HG02642 (cell line): Measurements from ENCODE around the gene PRDX6.
A peak's percentile ranks its signal among the peaks of the same experiment; 100 is the strongest.
"Not testable (repeated sequence)": the region's sequence is repeated elsewhere in the genome, so short reads cannot be mapped to it uniquely, and the experiment has no call there.

Experiments
- ATAC-seq: cut with Tn5 transposase; IDR thresholded peaks from one replicate; pipeline ENCODE4 v1.9.1; 2021; ENCODE audit warnings: mild to moderate bottlenecking; ENCODE audit not compliant: unreplicated experiment, poor library complexity

The PRDX6 gene

GRCh38 chr1:173464185-173464584 is 12.9 kb upstream of the PRDX6 start:
- not testable (repeated sequence) for ATAC-seq

DNA sequence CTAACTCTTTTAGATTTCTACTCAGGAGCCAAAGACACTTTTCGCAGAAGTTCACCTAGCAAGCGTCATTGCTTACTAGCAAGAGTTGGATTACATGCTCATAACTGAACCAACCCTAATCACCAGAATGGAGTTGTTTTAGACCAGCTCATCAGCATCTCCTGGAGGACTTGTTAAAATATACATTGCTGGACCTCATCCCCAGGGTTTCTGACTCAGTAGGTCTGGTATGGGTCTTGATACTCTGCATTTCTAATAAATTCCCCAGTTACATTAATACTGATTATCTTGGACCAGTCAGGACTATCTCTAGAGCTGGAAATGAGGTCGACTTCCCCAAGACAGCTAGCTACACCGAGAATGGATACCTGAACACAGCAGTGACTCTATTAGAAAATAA is 9.7 kb upstream of the PRDX6 start:
- no peak for ATAC-seq

DNA sequence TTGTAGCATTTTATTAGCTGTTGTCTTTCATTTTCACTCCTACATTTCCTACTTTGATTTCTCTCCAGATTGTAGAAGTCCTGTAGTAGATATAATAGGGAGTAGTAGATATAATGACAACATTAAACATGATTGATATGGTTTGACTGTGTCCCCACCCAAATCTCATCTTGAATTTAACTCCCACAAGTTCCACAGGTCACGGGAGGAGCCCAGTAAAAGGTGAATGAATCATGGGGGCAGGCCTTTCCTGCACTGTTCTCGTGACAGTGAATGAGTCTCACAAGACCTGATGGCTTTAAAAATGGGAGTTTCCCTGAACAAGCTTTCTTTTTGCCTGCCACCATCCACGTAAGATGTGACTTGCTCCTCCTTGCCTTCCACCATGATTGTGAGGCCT is 7.5 kb upstream of the PRDX6 start:
- no peak for ATAC-seq

DNA sequence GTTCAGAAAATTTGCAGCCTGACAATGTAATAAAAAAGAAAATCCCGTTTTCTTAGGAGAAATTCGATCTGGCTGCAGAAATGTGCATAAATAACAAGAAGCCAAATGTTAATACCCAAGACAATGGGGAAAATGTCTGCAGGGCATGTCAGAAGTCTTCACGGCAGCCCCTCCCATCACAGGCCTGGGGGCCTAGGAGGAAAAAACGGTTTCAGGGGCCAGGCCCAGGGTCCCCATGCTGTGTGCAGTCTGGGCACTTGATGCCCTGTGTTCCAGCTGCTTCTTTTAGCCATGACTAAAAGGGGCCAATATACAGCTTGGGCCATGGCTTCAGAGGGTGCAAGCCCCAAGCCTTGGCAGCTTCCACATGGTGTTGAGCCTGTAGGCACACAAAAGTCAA is 6.5 kb upstream of the PRDX6 start:
- ATAC-seq = no peak

DNA sequence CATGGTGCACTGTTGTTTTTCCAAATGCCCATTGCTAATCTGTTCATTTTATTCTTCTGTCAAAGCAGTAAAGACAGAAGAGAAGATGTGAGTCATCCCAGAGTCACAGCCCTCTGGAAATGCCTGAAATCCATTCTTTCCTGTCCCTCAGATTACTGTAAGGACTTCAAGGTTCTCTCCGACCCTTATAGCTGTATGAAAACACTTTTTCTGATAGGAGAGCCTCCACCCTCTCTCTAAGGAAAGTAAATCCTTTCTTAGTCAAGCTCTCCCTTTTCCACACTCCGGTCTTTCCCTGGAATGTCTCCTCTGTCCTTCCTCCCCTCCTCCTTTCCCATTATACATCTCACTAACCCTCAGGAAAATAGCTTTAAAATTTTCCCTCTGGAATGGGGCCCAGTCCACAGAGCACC is 3.5 kb upstream of the PRDX6 start:
- no peak for ATAC-seq

DNA sequence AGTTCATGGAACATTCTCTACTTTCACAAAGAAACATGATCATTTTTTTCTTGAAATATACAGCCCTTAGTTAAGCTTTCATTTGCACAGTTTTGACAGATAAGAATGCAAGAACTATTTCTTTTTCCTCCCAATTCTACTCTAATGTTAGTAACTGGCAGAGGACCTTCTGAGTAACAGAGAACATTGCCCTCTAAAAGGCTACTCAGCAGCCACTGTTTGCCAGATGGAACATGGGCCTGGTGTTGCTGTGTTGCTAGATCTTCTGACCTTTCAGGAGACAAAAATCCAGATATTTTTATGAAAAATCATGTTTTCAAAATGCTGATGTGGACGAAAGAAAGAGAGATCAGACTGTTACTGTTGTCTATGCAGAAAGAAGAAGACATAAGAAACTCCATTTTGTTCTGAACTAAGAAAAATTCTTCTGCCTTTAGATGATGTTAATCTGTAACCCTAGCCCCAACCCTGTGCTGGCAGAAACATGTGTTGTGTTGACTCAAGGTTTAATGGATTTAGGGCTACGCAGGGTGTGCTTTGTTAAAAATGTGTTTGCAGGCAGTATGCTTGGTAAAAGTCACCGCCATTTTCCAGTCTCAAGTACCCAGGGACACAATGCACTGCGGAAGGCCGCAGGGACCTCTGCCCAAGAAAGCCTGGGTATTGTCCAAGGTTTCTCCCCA is 2.9 kb upstream of the PRDX6 start:
- no peak for ATAC-seq

DNA sequence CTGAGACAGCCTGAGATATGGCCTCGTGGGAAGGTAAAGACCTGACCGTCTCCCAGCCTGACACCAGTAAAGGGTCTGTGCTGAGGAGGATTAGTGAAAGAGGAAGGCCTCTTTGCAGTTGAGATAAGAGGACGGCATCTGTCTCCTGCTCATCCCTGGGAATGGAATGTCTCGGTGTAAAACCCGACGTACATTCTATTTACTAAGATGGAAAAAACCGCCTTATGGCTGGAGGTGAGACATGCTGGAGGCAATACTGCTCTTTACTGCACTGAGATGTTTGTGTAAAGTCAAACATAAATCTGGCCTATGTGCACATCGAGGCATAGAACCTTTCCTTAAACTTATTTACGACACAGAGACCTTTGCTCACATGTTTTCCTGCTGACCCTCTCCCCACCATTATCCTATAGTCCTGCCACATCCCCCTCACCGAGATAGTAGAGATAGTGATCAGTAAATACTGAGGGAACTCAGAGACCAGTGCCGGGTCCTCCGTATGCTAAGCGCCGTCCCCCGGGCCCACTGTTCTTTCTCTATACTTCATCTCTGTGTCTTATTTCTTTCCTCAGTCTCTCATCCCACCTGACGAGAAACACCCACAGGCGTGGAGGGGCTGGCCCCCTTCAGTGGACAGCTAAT is 2.2 kb upstream of the PRDX6 start:
- not testable (repeated sequence) for ATAC-seq

DNA sequence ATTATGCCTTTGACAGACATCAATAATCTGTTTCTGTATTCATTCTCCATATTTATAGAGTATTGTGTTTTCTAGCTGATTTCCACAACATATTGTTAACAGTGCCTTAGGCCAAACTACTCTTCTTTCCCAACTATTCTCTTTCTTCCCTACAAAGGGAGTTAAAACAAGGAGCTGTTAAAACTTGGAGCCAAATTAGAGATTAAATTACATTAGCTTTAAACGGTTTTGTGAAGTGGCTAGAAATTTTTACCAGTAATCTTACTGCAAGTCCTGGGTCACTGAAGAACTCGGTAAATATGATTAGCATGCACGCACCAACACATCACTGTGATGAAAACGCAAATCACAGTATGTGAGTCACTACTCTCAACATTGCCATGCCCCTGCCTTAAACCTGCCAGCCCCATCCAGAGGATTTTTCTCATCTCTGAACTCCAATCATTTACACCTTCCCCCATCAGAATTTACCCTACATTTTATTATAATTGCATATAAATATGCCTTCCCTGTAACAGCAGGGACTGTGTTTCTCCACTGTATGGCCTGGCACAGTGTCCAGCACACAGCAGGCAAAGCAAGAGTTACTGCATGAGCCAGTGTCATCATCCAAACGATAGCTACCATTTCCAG is 1.5 kb upstream of the PRDX6 start:
- no peak for ATAC-seq

DNA sequence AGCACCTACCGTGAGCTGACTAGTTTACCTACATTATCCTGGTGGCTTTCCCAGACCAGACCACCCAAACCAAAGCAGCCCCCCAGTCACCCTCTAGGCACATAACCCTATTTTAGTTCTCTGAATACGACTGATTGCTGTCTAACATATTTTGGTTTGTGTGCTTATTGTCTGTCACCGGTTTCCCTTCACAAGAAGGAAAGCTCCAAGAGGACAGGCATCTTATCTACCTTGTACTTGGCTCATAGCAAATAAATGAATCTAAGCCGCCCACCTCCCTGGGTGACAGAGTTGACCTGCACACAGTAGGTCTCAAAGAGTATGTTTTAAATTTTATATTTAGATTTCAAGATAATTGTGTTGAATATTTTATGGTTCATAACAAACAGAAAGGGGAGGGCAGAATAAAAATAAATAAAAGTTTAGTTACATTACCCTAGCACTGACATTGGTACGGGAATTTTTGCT is 904 bp upstream of the PRDX6 start:
- no peak for ATAC-seq

DNA sequence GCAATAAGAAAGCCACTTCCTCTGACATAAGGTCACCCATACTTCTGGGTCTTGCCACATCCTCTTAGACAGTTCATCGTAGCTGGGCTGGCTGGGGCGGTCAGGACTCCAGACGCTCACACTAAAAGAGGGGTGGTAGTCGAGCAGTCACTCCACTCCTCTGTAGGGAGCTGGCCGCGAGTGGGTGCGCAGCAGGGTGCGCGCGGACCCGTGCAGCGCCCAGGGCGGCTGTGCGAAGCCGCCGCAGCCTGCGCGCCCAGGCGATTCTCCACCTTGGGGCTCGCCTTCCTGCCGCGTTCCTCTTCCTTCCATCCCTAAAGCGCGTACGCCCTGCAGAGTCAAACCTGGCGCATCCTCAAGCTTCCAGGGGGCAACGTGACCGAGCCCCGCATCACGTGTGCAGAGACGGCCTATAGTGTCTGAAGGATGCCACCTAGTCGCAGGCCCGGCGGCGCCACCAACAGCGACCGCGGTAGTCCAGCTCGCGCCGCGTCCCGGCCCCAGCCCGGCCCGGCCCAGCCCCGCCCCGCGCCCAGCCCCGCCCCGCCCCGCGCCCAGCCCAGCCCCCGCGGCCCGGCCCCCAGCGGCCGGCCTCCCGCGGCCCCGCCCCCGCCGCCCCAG is 360 bp upstream of the PRDX6 start:
- ATAC-seq = peak; percentile 98

DNA sequence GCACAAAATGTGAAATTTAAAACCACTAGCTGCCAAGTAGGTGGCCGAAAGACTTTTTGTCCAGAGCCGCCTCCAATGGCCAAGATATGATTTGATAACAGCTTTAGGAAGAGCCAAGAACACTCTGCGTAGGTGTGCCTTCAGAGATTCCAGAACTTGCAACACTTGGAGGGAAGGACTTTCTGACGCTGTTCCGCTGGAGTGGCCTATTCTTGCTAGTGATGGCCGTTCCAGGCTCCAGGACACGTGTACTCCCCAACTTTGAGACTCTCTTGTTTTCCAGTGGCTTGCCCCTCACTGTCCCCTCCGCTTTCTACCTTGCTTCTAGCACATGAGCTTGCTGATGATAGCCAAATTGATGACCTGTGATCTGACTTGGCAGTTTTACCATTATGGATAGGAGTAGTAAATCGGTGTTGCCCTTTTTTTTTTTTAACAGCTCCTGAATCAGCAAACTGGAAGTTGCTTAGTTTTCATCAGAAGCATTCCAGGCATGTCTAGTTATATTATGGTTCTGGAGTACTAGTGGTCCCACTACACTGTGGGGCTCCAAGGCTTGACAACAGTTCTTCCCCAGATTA is 1.0 kb downstream of the PRDX6 start:
- no peak for ATAC-seq

DNA sequence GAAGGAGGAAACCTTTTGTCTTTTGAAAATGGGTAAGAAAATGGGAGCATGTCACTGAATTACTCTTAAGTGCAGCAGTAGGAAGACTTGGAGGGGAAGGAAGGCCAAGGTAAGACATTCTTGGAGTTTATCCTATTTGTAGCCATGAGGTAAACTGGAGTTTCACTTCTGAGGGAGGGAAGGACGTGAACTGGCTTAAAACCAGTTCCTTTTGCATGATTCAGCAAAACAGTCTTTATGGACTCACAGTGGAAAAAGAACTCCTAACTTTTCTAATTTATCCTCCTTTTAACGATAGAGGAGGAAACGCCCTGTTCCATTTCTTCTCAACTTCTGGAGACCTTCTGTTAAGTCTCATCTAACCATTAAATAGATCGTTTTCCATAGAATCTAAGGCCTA is 2.5 kb downstream of the PRDX6 start:
- no peak for ATAC-seq

GRCh38 chr1:173481195-173481772 is 4.1 kb downstream of the PRDX6 start:
- ATAC-seq = no peak

GRCh38 chr1:173482683-173483082 is 5.5 kb downstream of the PRDX6 start:
- no peak for ATAC-seq

DNA sequence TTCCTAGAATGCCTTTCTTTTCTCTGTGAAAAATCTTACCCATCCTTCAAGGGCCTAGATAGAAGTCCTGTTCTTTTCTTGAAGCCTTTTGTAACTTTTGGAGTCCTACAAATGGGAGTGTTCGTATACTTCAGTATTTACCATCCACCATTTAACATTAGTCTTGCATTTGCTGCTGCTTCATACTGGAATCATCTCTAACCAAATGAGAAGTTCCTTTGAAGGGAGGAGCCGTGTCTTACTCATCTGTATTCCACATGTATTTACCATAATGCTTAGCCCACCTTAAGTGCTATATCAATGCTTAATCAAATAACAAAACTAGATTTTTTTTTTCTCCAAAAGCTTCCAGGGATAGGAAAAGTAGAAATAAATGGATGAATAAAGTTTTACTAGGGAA is 7.1 kb downstream of the PRDX6 start:
- no peak for ATAC-seq

DNA sequence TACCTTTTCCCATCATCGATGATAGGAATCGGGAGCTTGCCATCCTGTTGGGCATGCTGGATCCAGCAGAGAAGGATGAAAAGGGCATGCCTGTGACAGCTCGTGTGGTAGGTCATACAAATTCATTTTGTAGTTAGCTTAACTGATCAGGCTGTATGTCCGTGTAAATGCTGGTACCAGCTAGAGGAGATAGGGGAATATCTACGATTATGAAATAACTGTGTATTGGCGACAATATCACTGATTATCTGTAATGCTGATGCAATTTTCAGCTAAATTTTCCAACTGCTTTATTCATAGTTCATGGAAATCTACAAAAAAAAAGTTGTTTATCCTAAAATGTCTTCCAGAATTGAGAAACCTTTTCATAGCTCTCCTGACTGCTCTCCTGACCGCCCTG is 8.3 kb downstream of the PRDX6 start:
- no peak for ATAC-seq

GRCh38 chr1:173488001-173488400 is 10.9 kb downstream of the PRDX6 start:
- no peak for ATAC-seq

DNA sequence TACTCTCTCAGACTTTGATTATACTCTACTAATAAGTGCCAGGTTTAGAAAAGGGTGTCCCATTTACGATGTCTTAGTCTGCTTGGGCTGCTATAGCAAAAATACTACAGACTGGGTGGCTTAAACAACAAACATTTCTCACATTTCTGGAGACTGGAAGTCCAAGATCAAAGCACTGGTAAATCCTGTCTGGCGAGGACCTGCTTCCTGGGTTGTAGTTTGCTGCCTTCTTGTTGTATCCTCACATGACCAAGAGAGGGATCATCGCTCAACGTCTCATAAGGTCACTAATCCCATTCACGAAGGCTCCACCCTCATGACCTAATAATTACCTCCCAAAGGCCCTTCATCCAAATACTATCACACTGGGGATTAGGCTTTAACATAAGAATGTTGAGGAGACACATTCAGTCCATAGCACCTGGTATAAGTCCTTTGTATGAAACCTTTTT is 12.0 kb downstream of the PRDX6 start:
- ATAC-seq = no peak

DNA sequence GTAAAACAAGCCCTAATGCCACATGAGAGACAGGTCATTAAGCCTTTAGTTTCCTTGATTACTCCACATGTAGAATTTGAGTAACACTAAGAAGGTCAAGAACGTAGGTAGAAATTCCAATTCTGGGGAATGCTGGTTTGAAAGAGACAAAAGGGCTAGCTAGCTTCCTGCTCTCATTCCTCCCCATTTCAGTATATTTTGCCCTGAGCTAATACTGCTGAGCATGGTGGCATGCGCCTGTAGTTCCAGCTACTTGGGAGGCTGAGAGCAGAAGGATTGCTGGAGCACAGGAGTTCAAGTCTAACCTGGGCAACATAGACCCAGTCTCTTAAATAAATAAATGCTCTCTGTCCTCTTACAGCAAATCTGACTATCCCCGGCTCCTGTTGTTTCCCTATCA is 12.8 kb downstream of the PRDX6 start:
- no peak for ATAC-seq

GRCh38 chr1:173491508-173491907 is 14.4 kb downstream of the PRDX6 start:
- ATAC-seq = no peak
